ENCODE measurements around the gene HNMT.
"Not testable (repeated sequence)": the region's sequence is repeated elsewhere in the genome, so short reads cannot be mapped to it uniquely, and the experiment has no call there.

HNMT gene

DNA sequence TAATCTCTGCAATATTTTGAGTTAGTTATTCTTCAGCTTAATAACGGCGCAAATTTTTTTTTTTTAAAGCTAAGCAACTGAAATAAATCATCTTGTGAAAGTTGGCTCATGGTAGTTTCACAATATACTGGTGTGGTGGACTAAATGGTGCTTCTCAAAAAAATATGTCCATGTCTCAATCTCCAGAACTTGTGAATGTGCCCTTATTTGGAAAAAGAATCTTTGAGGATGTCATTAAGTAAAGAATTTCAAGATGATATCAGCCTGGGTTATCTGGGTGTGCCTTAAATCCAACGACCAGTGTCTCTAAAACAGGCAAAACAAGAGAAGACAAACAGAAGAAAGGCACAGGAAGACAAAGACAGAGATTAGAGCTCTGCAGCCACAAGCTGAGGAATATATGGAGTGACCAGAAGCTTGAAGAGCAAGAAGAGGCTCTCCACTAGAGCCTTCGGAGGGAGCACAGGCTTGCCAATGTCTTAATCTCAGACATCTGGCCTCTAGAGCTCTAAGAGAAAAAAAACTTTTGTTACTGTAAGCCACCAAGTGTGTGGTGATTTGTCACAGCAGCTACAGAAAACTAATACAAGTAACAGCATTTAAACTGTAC, 71.4 kb downstream of the HNMT start:
- ATAC-seq (ENCODE audit: low read depth) (peak; percentile 21; the same call in 1 of the 3 replicates), DNase-seq (ENCODE audit: low spot score) (no peak)
- TF ChIP-seq, protein P1, sequence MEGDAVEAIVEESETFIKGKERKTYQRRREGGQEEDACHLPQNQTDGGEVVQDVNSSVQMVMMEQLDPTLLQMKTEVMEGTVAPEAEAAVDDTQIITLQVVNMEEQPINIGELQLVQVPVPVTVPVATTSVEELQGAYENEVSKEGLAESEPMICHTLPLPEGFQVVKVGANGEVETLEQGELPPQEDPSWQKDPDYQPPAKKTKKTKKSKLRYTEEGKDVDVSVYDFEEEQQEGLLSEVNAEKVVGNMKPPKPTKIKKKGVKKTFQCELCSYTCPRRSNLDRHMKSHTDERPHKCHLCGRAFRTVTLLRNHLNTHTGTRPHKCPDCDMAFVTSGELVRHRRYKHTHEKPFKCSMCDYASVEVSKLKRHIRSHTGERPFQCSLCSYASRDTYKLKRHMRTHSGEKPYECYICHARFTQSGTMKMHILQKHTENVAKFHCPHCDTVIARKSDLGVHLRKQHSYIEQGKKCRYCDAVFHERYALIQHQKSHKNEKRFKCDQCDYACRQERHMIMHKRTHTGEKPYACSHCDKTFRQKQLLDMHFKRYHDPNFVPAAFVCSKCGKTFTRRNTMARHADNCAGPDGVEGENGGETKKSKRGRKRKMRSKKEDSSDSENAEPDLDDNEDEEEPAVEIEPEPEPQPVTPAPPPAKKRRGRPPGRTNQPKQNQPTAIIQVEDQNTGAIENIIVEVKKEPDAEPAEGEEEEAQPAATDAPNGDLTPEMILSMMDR (IDR thresholded peaks at IDR 0.05; ENCODE audit: poor library complexity, severe bottlenecking): no peak
- Histone ChIP-seq H3K9me3 (ENCODE audit: severe bottlenecking) (no peaks in the 10 kb centered on the region), H3K4me1 (ENCODE audit: insufficient read depth, poor library complexity, severe bottlenecking) (peaks cover 7% of the 10 kb centered on the region), H3K36me3 (ENCODE audit: low read depth) (no peaks in the 10 kb centered on the region), H3K4me3 (ENCODE audit: severe bottlenecking) (no peak overlapping the region), H3K27ac (ENCODE audit: poor library complexity, severe bottlenecking) (no peak overlapping the region), H3K27me3 (ENCODE audit: insufficient read depth, poor library complexity, severe bottlenecking) (no peaks in the 10 kb centered on the region)

GRCh38 chr2:138036522-138036921, 72.2 kb downstream of the HNMT start:
- Histone ChIP-seq H3K9me3 (ENCODE audit: severe bottlenecking) (no peaks in the 10 kb centered on the region), H3K36me3 (ENCODE audit: low read depth) (no peaks in the 10 kb centered on the region), H3K4me1 (ENCODE audit: insufficient read depth, poor library complexity, severe bottlenecking) (peaks cover 7% of the 10 kb centered on the region), H3K4me3 (ENCODE audit: severe bottlenecking) (no peak overlapping the region), H3K27ac (ENCODE audit: poor library complexity, severe bottlenecking) (no peak overlapping the region), H3K27me3 (ENCODE audit: insufficient read depth, poor library complexity, severe bottlenecking) (no peaks in the 10 kb centered on the region)
- ATAC-seq (ENCODE audit: low read depth) (no peak), DNase-seq (ENCODE audit: low spot score) (no peak)
- TF ChIP-seq, protein P1 (IDR thresholded peaks at IDR 0.05; ENCODE audit: poor library complexity, severe bottlenecking): no peak

DNA sequence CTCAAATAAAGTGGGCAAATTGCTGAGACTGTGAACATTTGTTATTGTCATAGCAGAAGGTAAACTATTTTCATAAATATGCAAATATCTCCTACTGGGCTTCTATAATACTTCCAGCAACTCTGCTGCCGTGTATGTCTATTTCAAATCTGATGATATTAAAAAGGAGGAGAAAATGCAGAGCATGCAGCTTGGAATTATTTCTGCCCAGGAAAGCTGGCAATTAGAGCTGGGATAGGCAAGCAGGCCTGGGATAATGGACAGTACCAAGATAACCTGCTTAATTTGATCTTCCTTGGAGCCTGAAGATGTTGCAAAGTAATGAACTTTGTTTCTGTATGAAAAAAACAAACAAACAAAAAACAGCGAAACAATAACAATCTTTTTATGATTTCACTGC, 72.8 kb downstream of the HNMT start:
- H3K4me1 ChIP-seq (ENCODE audit: insufficient read depth, poor library complexity, severe bottlenecking): peaks cover 7% of the 10 kb centered on the region
- DNase-seq (ENCODE audit: low spot score) (no peak), ATAC-seq (ENCODE audit: low read depth) (no peak)
- H3K27me3 ChIP-seq (ENCODE audit: insufficient read depth, poor library complexity, severe bottlenecking): no peaks in the 10 kb centered on the region
- no peaks in the 10 kb centered on the region for H3K9me3 ChIP-seq (ENCODE audit: severe bottlenecking)
- H3K4me3 ChIP-seq (ENCODE audit: severe bottlenecking): no peak overlapping the region
- TF ChIP-seq, protein P1 (IDR thresholded peaks at IDR 0.05; ENCODE audit: poor library complexity, severe bottlenecking): no peak
- no peak overlapping the region for H3K27ac ChIP-seq (ENCODE audit: poor library complexity, severe bottlenecking)
- H3K36me3 ChIP-seq (ENCODE audit: low read depth): no peaks in the 10 kb centered on the region

DNA sequence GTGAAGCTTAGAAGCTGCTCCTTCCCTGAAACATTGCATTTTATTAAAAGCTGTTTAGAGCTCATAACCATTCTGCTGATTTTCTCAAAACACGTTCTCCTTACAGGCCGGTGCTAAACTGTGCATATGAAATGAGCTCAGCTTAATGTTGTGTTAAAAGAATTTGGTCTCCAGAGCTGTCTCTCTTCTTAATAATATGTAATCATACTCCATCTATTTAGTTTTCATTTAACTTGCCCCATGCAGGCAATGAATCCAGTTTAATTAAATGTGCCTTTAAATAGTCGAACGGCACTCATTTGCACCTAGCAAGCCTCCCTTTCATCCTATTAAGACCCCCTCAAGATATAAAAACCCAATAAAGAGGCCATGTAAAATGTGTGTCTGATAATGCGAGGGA, 76.3 kb downstream of the HNMT start:
- ATAC-seq (ENCODE audit: low read depth): no peak

GRCh38 chr2:138042311-138042710, 78.0 kb downstream of the HNMT start:
- H3K9me3 ChIP-seq (ENCODE audit: severe bottlenecking): no peaks in the 10 kb centered on the region
- no peak for ATAC-seq (ENCODE audit: low read depth)

More for the DNA sequence above, 76.3 kb downstream of the HNMT start:
- Histone ChIP-seq H3K27me3 (ENCODE audit: insufficient read depth, poor library complexity, severe bottlenecking) (no peaks in the 10 kb centered on the region), H3K9me3 (ENCODE audit: severe bottlenecking) (no peaks in the 10 kb centered on the region), H3K4me1 (ENCODE audit: insufficient read depth, poor library complexity, severe bottlenecking) (peaks cover 3% of the 10 kb centered on the region), H3K36me3 (ENCODE audit: low read depth) (no peaks in the 10 kb centered on the region), H3K4me3 (ENCODE audit: severe bottlenecking) (no peak overlapping the region), H3K27ac (ENCODE audit: poor library complexity, severe bottlenecking) (no peak overlapping the region)
- DNase-seq (ENCODE audit: low spot score): no peak
- TF ChIP-seq, protein P1 (IDR thresholded peaks at IDR 0.05; ENCODE audit: poor library complexity, severe bottlenecking): no peak

DNA sequence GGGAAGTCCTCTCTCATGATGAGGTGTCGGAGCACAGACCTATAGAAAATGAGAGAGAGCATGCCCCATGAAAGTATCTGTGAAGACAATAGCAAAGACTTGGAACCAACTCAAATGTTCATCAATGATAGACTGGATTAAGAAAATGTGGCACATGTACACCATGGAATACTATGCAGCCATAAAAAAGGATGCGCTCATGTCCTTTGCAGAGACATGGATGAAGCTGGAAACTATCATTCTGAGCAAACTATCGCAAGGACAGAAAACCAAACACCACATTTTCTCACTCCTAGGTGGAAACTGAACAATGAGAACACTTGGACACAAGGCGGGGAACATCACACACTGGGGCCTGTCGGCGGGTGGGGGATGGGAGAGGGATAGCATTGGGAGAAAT, 79.3 kb downstream of the HNMT start:
- DNase-seq (ENCODE audit: low spot score); H3K4me1 ChIP-seq (ENCODE audit: insufficient read depth, poor library complexity, severe bottlenecking); H3K36me3 ChIP-seq (ENCODE audit: low read depth); H3K4me3 ChIP-seq (ENCODE audit: severe bottlenecking); H3K27me3 ChIP-seq (ENCODE audit: insufficient read depth, poor library complexity, severe bottlenecking); H3K9me3 ChIP-seq (ENCODE audit: severe bottlenecking); H3K27ac ChIP-seq (ENCODE audit: poor library complexity, severe bottlenecking); ATAC-seq (ENCODE audit: low read depth): not testable (repeated sequence)

More at GRCh38 chr2:138042311-138042710, 78.0 kb downstream of the HNMT start:
- TF ChIP-seq, protein P1 (IDR thresholded peaks at IDR 0.05; ENCODE audit: poor library complexity, severe bottlenecking): no peak
- Histone ChIP-seq H3K36me3 (ENCODE audit: low read depth) (no peaks in the 10 kb centered on the region), H3K27me3 (ENCODE audit: insufficient read depth, poor library complexity, severe bottlenecking) (no peaks in the 10 kb centered on the region), H3K27ac (ENCODE audit: poor library complexity, severe bottlenecking) (no peak overlapping the region), H3K4me3 (ENCODE audit: severe bottlenecking) (no peak overlapping the region), H3K4me1 (ENCODE audit: insufficient read depth, poor library complexity, severe bottlenecking) (no peaks in the 10 kb centered on the region)
- no peak for DNase-seq (ENCODE audit: low spot score)

All from RWPE2 (cell line).